Measurements from ENCODE around the gene ELL2.
A peak's percentile ranks its signal among the peaks of the same experiment; 100 is the strongest.
"Not testable (repeated sequence)": the region's sequence is repeated elsewhere in the genome, so short reads cannot be mapped to it uniquely, and the experiment has no call there.

The ELL2 gene

GRCh38 chr5:95856501-95856981 lies 105.1 kb downstream of the ELL2 start:
- no peak for DNase-seq

DNA sequence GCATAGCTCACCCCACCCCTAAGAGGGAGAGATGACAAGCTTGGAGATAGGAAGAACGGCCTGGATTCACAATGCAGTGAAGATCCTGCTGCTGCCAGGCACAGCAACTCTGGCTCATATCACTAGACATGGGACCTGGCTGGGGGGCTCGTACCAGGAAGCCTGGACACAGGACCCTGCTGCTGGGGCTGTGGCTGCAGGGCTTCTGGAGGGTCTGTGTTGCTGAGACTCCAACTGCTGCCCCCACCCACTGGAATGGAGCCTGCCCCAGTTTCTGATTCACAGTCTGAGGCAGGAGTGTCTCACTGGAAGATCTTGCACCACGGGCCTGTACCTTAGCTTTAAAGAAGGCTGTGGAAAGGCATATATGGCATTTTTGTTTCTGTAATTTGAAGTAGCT lies 108.2 kb downstream of the ELL2 start:
- no peak for DNase-seq

DNA sequence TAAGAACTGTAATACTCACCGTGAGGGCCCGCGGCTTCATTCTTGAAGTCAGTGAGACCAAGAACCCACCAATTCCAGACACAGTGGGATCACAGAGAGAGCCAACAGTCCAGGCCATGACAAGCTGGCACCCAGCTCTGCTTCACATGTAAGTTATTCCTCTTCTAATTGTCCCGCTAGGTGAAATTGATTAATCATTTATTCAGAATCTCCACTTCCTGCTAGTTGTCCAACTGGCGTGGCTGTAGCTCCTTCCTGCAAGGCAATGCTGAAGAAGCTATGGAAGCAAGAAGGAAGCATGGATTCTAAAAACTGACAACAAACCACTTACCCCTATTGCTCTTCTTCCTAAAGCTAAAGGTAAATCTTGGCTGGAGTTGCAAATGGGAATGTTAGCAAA lies 109.1 kb downstream of the ELL2 start:
- DNase-seq, result no peak

GRCh38 chr5:95851141-95851540 lies 110.5 kb downstream of the ELL2 start:
- DNase-seq, result not testable (repeated sequence)

- no peak for DNase-seq
These were observed 111.2 kb downstream of the ELL2 start for GRCh38 chr5:95850391-95850894.

DNA sequence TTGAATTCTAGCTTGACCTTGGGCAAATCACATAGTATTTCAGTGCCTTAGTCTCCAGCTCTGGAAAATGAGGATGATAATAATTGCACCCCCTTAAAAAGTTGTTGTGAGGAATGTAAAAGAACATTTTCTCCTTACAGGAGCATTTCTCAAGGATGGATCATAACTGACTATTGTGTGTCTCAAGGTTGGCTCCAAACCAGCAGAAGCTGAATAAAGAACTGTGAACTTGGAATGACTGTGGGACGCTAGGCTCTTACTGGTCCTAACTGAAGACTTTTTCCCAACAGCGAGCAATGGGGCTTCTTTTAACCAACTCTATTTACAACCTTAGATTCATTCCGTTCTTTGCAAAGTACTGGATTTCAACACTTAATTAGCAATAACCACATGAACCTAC lies 113.0 kb downstream of the ELL2 start:
- DNase-seq, result no peak

- no peak for DNase-seq
These were observed 114.4 kb downstream of the ELL2 start for GRCh38 chr5:95847261-95847592.

GRCh38 chr5:95846554-95847260 lies 114.9 kb downstream of the ELL2 start:
- DNase-seq, result peak; percentile 82

DNA sequence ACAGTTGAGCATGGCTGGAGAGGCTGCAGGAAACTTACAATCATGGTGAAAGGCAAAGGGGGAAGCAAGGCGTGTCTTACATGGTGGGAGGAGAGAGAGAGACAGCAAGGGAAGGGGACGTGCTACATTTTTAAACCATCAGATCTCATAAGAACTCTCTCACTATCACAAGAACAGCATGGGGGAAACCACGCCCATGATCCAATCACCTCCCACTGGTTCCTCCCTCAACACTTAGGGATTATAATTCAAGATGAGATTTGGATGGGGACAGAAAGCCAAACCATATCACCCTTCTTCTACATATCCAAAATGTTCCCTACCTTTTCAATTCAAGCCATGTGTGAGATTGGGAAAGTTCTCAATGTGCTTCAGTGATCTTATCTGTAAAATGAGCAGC lies 116.3 kb downstream of the ELL2 start:
- DNase-seq, result no peak

DNA sequence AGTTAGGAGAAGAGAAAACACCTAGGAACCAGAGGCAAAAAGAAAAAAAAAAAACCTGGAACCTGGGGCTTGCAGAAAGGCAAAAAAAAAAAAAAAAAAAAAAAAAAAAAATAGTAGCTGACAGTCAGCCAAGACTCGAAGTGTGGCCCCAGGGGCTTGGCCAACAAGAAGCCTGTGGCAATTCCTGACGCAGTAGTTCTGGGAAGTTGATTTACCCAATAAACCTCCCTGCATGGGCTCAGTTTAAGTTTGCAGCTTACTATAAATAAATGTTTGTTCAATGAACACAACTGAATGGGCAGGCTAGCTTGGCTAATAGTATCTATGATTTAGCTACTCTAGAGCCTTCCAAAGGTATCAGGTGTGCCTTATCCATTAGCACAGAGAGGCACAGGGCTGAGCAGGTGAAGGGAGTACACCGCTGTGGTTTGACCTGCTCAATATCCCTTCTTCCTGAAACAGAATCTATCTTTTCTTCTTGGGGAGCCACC lies 117.9 kb downstream of the ELL2 start:
- no peak for DNase-seq

- DNase-seq, result no peak
These were observed 118.7 kb downstream of the ELL2 start for GRCh38 chr5:95842854-95843544.

GRCh38 chr5:95841914-95842812 lies 119.5 kb downstream of the ELL2 start:
- no peak for DNase-seq

- DNase-seq, result no peak
These were observed 120.5 kb downstream of the ELL2 start for GRCh38 chr5:95840956-95841705.

DNA sequence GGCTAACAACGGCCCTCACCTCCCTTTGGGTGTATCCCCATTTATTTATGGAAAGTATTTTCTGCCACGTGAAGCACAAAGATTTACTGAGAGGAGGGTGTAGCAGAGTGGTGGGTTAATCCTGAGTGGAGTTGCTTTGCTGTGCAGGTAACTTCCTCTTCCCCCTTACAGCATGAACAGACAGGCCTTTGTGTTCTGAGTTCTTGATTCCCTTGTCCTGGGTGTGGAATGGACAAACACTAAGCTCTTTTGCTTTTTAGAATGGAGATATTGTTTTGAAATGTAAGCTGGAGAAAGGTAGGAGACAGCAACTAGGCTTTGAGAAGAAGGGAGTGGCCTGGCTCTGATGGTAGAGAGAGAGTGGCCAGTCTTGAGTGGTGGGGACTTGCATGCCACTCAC lies 122.0 kb downstream of the ELL2 start:
- DNase-seq, result no peak

DNA sequence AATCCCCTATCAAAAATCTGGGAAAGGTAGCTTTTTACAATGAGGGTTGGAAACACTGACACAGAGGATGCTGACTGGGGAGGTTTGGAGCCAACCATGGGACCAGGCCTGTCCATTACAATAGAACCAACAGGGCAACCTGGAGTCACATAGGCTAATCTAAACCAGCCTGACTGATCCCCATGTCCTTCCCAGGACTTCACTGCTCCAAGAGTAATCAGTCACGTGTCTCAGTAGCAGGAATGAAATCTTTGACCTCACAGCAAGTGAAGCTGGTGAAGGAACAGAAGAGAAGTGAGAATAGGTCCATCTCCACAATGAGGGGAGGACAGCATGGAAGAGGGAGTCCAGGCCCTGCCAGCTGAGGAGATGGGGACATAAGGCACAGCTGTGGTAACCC lies 123.1 kb downstream of the ELL2 start:
- DNase-seq, result no peak

DNA sequence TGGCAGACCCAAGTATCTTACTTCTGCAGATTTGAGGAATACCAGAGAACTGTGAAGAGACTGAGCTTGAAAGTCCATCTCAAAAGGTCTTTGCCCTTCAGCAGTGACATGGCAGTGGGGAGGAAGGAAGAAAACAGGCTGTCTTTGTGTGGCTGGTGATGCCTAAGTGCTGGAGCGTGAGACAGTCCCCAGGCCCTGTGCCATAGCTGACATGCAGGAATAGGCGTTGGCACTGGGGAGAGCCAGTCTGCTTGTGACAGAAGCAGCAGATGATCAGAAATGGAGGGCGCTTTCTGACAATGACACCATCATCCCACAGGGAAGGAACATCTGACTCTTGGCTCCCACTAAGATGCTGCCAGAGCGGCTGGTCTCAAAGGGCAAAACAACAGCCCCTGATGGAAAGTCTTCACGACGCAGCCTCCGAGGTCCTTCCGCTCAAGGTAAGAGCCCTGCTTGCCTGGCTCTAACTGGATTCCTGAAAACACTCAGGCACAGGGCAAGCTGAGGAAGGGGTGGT lies 123.6 kb downstream of the ELL2 start:
- DNase-seq, result no peak

- DNase-seq, result no peak
These were observed 124.2 kb downstream of the ELL2 start for GRCh38 chr5:95837492-95837891.

GRCh38 chr5:95836971-95837370 lies 124.7 kb downstream of the ELL2 start:
- DNase-seq, result not testable (repeated sequence)

DNA sequence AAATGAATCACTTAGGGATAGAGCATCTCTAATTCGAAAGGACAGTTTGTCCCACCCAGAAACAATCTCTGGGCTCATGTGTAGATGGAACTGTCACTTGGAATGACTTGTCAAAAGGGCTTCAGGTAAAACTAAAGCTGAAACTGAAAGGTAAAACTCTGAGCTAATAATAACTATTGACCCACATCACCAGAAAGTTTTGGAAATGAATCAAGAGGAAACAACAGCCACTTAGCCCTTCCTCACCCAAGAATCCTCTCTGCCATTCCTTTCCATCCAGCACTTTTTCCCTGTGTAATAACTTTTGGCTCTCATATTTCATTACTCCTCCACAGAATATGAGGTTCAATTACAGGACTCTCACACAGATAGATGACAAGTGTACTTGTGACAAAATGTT lies 125.1 kb downstream of the ELL2 start:
- no peak for DNase-seq

- DNase-seq, result no peak
These were observed 125.8 kb downstream of the ELL2 start for GRCh38 chr5:95835682-95836385.
